GM10266 (cell line): ENCODE results near the gene WDR72.

Experiments
- DNase-seq: peaks from one replicate; pipeline ENCODE4 v3.0.0; 2012; ENCODE audit errors: extremely low spot score
- CTCF ChIP-seq: IDR thresholded peaks from 2 replicates; pipeline ENCODE4 v1.5.1; 2012; ENCODE audit warnings: mild to moderate bottlenecking, low read depth; ENCODE audit not compliant: control insufficient read depth, insufficient read depth; ENCODE audit errors: missing control alignments

WDR72 gene

GRCh38 chr15:53477981-53478766 lies 281.3 kb downstream of the WDR72 start:
- DNase-seq, result no peak
- TF ChIP-seq CTCF, result no peak

GRCh38 chr15:53473886-53474285 lies 285.6 kb downstream of the WDR72 start:
- DNase-seq, result no peak
- no peak for TF ChIP-seq CTCF

- DNase-seq, result no peak
- no peak for TF ChIP-seq CTCF
These were observed 286.0 kb downstream of the WDR72 start for GRCh38 chr15:53473435-53473834.

GRCh38 chr15:53472883-53473282 lies 286.6 kb downstream of the WDR72 start:
- no peak for TF ChIP-seq CTCF

GRCh38 chr15:53472210-53472609 lies 287.3 kb downstream of the WDR72 start:
- no peak for DNase-seq
- no peak for TF ChIP-seq CTCF

More at GRCh38 chr15:53472883-53473282, 286.6 kb downstream of the WDR72 start:
- DNase-seq, result no peak

GRCh38 chr15:53470743-53471142 lies 288.7 kb downstream of the WDR72 start:
- no peak for TF ChIP-seq CTCF
- DNase-seq, result no peak

GRCh38 chr15:53469422-53469821 lies 290.0 kb downstream of the WDR72 start:
- TF ChIP-seq CTCF, result no peak
- DNase-seq, result no peak
